Astrocyte of the spinal cord (primary cell): ENCODE measurements around the gene ABLIM2.

Source experiments
- DNase-seq: peaks from one replicate; pipeline ENCODE4 v3.0.0; 2011; ENCODE audit warnings: low read depth, low spot score
- H3K4me3 ChIP-seq: 2 replicates; pipeline ENCODE4 v1.5.1; 2011; ENCODE audit warnings: low read depth, mild to moderate bottlenecking, low read length, moderate library complexity
- CTCF ChIP-seq: IDR thresholded peaks from 2 replicates; pipeline ENCODE4 v1.5.1; 2012; ENCODE audit warnings: low read depth, mild to moderate bottlenecking, low read length, inconsistent platforms
- in situ Hi-C: cut with HindIII; loops from 2 replicates; pipeline ENCODE4 v1.10.0; 2017; ENCODE audit warnings: low sequenced_read_pairs

The ABLIM2 gene

GRCh38 chr4:8176547-8177399, 18.2 kb upstream of the ABLIM2 start:
- in situ Hi-C loops: no loop called here
- H3K4me3 ChIP-seq: no peak overlapping the region
- peak; percentile 93 for TF ChIP-seq CTCF
- peak; percentile 48 for DNase-seq

- in situ Hi-C loops: no loop called here
- H3K4me3 ChIP-seq: no peak overlapping the region
These were observed 17.1 kb upstream of the ABLIM2 start for GRCh38 chr4:8175686-8176085.

GRCh38 chr4:8174970-8175369, 16.4 kb upstream of the ABLIM2 start:
- no peak for TF ChIP-seq CTCF
- in situ Hi-C loops: no loop called here
- H3K4me3 ChIP-seq: no peak overlapping the region
- no peak for DNase-seq

More at GRCh38 chr4:8175686-8176085, 17.1 kb upstream of the ABLIM2 start:
- no peak for TF ChIP-seq CTCF
- no peak for DNase-seq

- TF ChIP-seq CTCF: no peak
- H3K4me3 ChIP-seq: no peak overlapping the region
These were observed 15.1 kb upstream of the ABLIM2 start for GRCh38 chr4:8173492-8174242.

GRCh38 chr4:8171984-8172924, 13.6 kb upstream of the ABLIM2 start:
- no peak for TF ChIP-seq CTCF
- DNase-seq: no peak
- in situ Hi-C loops: no loop called here
- H3K4me3 ChIP-seq: no peak overlapping the region

More at GRCh38 chr4:8173492-8174242, 15.1 kb upstream of the ABLIM2 start:
- in situ Hi-C loops: no loop called here
- no peak for DNase-seq

- TF ChIP-seq CTCF: no peak
- in situ Hi-C loops: no loop called here
- DNase-seq: no peak
- no peak overlapping the region for H3K4me3 ChIP-seq
These were observed 12.7 kb upstream of the ABLIM2 start for GRCh38 chr4:8171266-8171665.
